Right ventricle myocardium inferior (tissue), 1 donor: ENCODE data around the gene BLID. TPM values are rescaled to one million over a fixed set of nuclear protein-coding genes. Genes with fewer than 3 reads are reported as not detected.

ENCODE experiments used
- ATAC-seq: fragments of 200-7000 bp; cut with Tn5 transposase; one replicate; pipeline ENCODE4 v1.9.1; 2020; ENCODE audit warnings: mild to moderate bottlenecking, moderate library complexity
- DNase-seq: peaks from one replicate; pipeline ENCODE4 v3.0.0; 2021; ENCODE audit errors: missing footprints
- intact Hi-C: fragments of 100-400 bp; cut with DNase I; formaldehyde crosslinking; loops from one replicate; pipeline ENCODE4 v1.11.0; 2022
- total RNA-seq: library from RNA; stranded (reverse); fragmentation: NEBNext Ultra II Directional; extraction: Animal tissue kit (Norgen Biotek cat#: 25700); gene quantifications from one replicate; pipeline ENCODE4 v1.2.1, GENCODE V29; 2021
- donor health status: DM: no; HTN: yes; CAD: no; lungs with severe emphysema.

BLID gene
- total RNA-seq, 1 donor from 2014 or later: not detected

DNA sequence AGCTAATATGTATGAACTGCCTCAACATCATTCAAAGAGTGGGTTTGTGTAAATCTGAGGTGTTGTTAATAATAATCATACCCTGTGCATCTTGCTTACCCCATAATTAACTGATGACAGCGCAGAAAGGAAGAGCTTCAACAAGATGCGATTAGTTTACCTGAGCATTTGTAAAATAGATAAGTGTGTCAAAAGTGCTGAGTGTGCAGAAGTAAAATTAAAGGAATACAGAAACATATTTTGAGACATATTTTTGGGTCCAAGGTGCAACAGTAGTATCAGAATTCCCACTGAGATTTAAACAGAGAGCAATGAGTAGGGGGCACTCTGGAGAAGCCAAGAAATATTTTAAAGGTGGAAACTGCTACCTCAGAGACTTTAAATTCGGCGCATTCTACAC lies 6.1 kb downstream of the BLID start:
- DNase-seq (no peak), ATAC-seq (no peak)
- intact Hi-C loops: loop anchor here (10.0 kb wide), 2 partner anchors 365 to 395 kb away; no protein-coding TSS in a partner anchor

DNA sequence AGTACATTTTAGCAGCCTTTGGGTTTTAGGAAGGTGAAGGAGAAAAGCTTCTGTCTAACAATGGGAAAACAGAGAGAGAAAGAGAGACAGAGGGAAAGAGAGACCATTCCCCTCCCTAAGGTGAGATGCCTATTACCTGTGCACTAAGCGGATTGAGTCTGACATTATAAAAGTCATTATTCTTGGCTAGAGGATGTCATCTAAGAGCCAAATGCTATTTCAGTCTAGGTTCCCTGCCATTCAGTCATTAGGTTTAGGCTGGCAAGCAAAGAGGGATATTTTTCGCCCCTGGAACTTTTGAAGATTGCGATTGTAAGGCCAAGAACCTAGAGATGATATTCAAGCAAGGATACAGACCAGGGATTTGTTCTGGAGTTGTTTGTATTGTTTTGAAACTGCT lies 7.2 kb downstream of the BLID start:
- ATAC-seq: peak; percentile 38
- intact Hi-C loops: loop anchor here (10.0 kb wide), 2 partner anchors 364 to 396 kb away; no protein-coding TSS in a partner anchor
- DNase-seq: no peak

DNA sequence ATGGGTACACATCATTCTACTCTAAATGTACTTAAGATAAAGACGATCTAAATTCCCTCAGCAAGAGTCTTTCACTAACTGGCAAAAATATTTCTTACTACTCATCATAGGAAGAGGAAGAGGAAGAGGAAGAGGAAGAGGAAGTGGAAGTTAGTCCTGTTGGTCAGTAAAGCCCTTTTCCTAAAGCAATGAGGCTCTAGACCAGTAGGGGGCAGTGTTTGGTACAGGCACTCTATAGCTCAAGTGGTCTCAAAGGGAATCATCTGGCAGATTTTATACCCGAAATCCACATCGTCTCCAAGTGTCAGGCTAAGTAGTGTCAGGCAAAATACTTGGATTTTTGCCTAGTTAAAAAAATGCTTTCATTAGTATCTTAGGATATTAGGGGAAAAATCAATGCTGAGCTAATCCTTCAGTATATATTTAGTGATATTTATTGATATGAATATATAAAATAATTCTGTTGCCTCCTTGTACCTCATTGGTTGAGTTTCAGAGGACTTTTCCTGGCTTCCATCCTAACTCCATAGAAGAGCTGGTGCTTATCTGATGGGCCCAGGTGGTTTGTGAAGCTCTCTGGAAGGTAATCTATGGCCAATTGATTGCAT lies 7.7 kb downstream of the BLID start:
- ATAC-seq: no peak
- intact Hi-C loops: loop anchor here (10.0 kb wide), 2 partner anchors 363 to 397 kb away; no protein-coding TSS in a partner anchor
- no peak for DNase-seq

DNA sequence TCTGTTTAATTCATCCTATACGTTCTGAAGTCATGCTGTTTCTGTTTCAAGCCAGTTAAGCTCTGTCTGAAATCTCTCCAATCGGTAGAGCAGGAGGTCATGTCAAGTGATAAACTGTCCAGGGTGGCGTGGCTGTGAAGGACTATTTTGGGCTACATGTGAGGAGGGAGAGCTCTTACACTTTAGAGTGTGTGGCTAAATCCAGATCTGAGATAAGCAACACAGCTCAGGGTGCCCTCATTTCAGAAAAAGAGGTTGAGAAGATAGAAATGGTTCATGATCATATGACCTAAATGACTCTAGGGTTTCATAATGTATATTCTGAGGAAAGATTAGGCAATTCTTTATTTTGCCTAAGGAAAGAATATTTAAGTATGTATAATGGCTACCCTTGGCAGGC lies 8.4 kb downstream of the BLID start:
- ATAC-seq (peak; percentile 59), DNase-seq (no peak)
- intact Hi-C loops: loop anchor here (10.0 kb wide), 2 partner anchors 363 to 397 kb away; no protein-coding TSS in a partner anchor

DNA sequence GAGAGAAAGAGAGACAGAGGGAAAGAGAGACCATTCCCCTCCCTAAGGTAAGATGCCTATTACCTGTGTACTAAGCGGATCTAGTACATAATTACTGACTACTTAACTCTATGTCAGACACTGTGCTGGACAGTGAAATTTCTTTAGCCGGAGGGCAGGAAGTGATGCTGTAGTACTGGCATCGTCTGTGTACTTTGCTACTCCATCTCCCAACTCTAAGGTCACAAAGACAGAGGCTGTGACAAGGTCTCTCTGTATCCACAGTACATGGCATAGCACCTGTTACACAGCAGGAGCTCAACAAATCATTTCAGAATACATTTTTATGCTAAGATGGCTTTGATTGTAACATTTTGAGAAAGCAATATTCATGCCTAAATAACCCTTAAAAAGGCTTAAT lies 9.0 kb downstream of the BLID start:
- ATAC-seq (no peak), DNase-seq (no peak)
- intact Hi-C loops: loop anchor here (10.0 kb wide), 2 partner anchors 362 to 398 kb away; no protein-coding TSS in a partner anchor

DNA sequence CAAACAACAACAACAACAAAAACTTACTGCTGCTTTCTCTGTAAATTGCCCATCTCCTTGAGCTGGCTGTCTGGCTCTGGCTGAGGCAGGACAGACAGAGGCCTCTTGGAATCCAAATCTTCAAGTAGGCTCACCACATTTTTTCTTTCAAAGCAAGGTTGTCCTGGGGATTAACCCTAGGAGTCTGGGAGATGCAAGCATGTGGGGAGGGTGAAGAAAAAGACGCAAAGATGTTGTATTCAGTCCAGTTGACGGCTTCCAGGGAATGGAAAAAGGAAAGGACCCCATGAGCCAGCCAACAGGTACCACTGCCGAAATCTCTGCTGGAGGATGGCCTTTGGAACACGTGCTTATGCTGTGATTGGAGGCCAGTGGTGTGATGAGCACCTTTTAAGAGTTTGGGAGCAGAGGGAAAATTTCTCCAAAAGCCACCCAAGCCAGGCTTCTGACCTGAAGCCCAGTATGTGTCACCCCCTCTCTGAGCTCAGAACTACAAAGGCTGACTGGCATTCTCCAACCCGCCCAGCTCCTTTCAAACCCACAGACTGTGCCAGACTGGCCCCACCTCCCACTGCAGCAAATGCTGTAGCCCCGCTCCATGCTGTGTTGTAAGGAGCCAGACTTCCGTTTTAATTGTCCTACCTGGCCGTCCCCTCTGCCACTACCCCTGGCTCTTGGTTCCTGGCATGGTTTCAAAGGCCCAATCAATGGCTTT lies 10.8 kb downstream of the BLID start:
- intact Hi-C loops: loop anchor here (10.0 kb wide), 2 partner anchors 360 to 400 kb away; no protein-coding TSS in a partner anchor
- no peak for ATAC-seq
- DNase-seq: no peak

DNA sequence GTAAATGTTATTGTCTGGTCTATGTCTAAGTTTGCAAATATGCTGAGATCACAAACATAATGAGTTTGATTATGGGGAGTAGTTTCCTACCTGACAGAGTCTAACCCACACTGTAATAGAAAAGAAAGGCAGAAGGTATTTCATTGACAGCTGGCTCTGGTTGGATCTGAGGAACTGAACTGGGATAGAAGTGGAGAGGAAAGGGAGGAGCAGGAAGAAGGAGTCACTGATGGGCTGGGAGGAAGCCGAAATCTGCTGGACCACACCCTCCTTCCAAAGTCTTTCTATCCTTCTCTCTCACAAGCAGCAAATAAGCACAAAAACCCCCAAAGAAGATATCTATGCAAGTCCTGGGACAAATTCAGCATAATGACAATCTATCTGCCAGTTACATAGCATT lies 11.7 kb downstream of the BLID start:
- DNase-seq (no peak), ATAC-seq (no peak)
- intact Hi-C loops: loop anchor here (10.0 kb wide), 2 partner anchors 360 to 400 kb away; no protein-coding TSS in a partner anchor

DNA sequence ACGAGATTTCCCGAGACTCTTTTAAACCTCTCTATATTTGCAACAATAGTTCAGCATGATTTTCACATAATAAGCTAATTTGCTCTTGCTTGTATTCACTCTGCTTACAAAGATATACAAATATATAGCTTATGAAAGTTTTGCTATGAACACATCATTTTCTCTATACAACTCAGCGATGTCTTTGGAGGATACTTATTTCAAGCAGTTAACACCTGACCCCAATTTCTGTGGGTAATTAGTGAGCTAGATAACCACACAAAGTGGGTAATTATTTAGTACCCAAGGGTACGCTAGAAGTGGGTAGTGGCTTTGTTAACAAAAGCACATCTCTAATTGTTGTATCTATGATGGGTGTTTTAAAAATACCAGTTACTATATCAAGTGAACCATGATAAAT lies 12.3 kb downstream of the BLID start:
- intact Hi-C loops: loop anchor here (10.0 kb wide), 2 partner anchors 359 to 401 kb away; no protein-coding TSS in a partner anchor
- ATAC-seq (no peak), DNase-seq (no peak)

DNA sequence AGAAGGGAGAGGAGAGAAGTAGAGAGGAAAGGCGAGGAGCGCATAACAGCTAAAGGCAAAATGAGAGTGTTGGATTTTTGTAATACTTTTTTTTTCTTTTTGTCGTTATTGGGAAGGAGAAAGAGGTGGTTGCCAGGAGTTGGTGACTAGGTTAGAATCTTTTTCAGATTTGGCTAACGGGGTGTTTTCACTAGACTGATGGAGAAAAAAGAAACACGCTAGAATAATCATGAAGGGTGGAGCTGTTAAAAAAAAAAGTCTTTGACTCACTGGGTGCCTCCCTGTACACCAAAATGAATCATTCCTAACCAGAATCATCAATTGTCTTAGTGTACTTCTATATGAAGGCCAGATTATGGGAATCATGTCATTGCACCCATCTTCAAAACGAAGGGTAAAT lies 12.7 kb downstream of the BLID start:
- intact Hi-C loops: loop anchor here (10.0 kb wide), 2 partner anchors 359 to 401 kb away; no protein-coding TSS in a partner anchor
- ATAC-seq (no peak), DNase-seq (no peak)

DNA sequence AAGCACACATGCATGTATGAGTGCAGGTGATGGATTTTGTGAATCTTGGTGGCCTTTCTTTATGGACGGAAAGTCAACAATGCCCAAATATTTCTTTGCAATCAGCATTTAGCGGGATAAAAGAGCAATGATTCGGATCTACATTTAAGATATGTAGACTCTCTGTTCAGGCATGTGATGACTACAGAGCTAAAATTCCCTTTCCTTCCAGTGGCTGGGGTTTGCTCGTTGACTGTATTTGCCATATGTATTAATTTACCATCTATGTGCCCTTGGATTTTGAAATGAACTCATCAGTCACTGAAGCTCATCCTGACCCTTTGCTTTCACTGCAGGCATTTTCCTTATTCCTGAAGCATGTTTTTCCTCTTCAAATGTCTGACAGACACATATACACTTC lies 13.6 kb downstream of the BLID start:
- intact Hi-C loops: loop anchor here (10.0 kb wide), 2 partner anchors 358 to 402 kb away; no protein-coding TSS in a partner anchor
- DNase-seq: no peak
- no peak for ATAC-seq

DNA sequence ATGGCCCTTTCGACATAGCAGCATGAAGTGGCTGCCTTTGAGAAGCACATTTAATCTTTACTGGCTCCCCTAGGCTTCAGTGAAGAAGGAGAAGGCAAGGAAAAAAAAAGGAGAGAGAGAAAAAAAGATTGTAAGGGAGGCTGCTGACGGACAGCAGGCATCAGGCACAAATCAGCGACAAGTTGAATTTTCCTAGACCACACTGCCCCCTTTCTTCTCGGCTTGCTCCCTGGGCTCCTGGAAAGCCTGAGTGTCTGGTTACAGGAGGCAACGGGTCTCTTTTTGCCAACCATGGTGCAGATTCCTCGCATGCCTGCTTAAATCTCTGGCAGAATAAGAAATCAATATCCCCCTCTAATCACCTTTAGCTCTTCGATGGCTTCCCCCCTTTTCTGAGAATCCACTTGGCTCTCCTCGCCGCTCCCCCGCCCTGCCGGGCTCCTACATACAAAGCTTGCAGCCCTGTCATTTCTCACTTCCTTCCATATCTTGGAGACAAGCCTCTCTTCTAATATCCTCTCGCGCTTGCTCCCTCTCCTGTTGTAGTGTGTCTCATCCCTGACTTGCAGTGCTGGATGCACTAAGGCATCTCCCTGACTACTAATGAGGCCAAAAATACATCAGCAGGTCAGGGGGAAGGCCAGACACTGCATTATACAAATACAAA lies 14.3 kb downstream of the BLID start:
- DNase-seq (peak; percentile 71), ATAC-seq (peak; percentile 91)
- intact Hi-C loops: loop anchor here (2.0 to 10.0 kb wide), 3 partner anchors 101 to 403 kb away; no protein-coding TSS in a partner anchor

DNA sequence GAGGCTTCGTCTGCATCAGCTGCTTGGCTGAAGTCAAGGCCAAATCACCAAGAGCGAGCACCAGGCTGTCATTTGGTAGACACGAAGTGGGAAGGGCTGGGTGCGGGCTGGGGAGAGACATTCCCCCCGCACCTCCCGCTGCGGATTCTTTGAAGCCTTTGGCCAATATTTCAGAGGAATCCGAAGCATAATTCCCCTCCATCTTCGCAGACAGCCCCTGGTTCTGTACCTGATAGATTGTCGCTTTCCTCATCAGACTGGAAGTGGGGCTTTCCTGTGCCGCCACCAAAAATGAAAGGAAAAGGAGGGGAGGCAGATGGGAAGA lies 15.3 kb downstream of the BLID start:
- DNase-seq: peak; percentile 71
- ATAC-seq: peak; percentile 64
- intact Hi-C loops: loop anchor here (1.0 to 10.0 kb wide), 4 partner anchors 102 to 444 kb away; no protein-coding TSS in a partner anchor

DNA sequence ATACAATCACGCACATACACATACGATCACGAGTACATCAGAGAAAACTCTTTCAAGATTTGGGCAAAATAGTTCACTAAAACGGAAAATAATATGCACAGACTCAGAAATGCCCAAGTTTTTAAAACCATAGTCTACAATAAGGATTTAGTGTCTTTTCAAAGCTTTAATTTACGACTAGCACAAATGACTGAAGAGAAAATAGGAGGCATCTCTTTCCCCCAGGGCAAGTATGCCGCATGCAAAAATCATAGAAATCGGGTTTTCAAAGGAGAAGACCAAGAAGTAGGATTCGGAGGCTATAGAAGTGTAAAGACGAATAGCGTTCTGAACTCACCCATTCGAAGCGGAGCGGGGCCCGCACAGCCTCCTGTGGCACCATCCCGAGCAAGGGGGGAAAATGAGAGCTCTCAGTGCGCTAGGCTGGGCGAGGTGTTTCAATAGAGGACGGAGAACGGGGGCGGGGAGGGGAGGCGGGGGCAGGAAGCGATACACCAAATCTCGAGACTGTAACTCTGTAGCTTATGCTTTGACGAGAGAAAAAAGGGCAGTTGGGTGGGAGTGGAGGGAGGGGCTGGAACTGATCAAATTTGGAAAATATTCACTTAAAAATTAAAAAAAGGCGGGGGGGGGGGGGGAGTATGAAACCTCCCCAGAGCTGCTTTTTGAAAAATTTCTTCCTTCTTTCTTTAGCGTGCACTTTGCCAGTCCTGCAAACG lies 15.8 kb downstream of the BLID start:
- intact Hi-C loops: loop anchor here (1.0 to 10.0 kb wide), 4 partner anchors 103 to 444 kb away; no protein-coding TSS in a partner anchor
- ATAC-seq (peak; percentile 55), DNase-seq (peak; percentile 72)

DNA sequence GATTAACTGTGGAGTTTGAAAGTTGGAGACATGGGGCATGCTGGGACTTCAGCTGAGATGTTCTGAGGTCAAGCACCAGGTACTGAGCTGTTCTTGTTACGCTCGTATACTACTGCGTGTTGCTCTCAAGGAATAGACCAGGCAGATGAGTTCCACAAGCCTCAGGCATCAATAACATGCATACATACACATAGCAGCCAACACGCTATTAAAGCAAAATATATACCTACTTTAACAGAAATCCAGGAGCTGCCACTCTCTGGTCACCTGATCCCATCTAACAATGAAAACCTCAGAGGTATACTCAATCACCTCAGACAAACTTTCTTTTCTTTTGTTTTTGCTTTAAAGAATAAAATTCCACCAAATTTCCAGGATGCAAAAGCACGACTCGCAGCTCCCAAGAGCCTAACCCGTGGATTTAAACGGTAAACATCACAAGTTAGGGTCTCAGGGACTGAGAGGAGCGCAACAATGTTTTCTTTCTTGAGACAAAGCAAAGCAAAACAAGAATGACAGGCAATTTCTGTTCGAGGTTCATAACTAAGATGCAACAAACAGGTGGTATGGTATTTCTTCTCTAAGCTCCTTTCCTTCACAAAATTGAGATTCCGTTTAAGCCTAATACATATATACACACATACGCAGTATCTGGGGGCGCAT lies 16.5 kb downstream of the BLID start:
- DNase-seq: no peak
- intact Hi-C loops: loop anchor here (1.0 to 10.0 kb wide), 4 partner anchors 103 to 443 kb away; no protein-coding TSS in a partner anchor
- ATAC-seq: peak; percentile 24

DNA sequence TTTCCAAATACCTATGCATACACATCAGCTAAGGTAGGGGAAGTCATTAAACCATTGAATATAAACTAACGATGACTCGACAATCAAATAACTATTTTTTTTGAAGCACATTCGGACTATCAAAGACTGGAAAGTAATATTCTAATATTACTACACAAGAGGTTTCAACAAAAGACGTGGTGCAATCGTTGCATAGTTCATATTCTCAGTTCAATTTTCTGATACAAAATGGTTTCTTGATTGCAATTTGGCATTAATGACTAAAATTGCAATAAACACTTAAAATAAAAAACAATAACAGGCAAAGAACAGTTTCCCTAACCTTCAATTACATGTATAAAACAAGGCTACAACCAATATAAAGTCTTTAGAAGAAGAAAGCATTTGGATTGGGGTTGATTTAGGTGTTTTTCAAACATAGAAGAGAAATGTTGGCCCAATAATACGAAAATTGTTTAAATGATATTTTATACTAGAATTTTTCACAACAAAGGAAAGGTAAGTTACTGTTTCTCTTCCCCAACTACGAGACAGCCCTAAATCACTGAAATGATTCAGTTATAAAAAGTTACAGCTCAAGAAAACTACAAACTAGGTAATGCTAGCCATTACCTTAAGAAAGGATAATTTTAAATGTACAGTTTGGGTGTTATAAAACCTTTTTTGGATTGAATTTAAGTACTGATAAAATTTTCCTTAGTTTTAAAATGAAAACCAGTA lies 17.6 kb downstream of the BLID start:
- no peak for ATAC-seq
- intact Hi-C loops: no loop called here

DNA sequence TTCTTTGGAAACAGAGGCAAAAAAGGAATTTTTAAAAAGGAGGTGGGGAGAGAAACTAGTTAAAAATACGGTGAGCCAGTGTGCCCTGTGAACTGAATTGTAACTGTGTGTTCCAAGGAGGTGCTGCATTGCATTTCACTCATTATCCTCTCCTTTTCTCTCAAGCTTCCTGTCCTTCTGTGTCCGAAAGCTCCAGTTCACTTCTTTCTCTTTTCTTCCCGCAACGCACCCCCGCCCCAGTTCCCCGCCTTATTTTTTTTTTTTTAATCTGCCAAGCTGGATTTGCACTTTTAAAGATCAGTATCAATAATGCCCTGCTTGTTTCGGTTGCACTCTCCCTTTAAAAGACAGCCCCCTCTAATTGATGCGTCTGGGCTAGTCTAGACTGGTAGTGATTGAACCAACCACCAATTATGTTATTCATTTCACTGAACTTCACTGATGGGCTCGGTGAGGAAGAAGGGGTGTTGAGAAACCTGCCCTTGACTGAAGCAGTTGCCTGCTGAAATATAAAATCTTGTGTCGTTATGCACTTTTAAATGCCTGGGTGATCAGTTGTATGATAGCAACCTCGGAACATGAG lies 18.5 kb downstream of the BLID start:
- DNase-seq (no peak), ATAC-seq (no peak)
- intact Hi-C loops: no loop called here

More for the DNA sequence above, 17.6 kb downstream of the BLID start:
- DNase-seq: no peak
